ENCODE measurements around the gene PPM1F. TPM values are rescaled to one million over a fixed set of nuclear protein-coding genes. Genes with fewer than 3 reads are reported as not detected.

PPM1F gene
- total RNA-seq, 1 donor from 2014 or later: 40.1 TPM

DNA sequence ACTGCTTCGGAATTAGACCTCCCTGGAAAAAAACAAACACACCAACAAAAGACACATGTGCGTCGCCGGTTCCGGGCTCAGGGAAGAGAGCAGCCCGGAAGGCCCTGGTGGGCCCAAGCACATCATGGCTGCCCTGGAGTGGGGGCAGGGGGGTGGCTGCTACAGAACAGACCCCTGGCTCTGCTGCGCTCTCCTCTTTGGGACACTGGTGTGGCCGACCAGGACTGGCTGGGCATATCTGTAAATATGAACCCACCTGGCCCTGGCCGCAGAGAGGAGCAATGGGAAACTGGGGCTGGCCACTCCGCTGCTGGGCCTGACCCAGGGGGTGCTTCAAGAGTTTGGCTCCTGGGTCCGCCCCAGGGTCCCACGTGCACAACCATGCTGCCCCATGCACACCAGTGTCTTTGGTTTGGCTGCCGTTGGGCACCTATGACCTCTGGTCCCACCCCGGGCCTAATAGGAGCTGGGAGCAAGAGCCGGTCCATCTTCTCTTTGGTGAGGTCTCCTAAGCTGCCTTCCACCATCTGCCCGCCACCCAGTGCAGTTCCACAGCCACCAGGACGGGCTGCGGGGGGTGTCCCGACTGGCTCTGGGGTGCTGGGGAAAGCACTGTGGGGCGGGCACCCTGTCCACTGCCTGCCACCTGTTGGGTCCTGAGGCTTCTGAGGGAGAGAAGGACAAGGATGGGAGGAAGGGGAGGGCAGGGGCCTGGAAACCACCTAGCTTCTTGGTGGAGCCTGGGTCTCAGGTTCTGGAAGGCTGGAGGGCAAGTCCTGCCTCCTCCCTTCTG, 30.1 kb downstream of the PPM1F start:
- TF ChIP-seq CTCF (IDR thresholded peaks at IDR 0.05; ENCODE audit: partially characterized antibody, unreplicated experiment): no peak
- peaks cover 12% of the 10 kb centered on the region for H3K4me1 Mint-ChIP-seq (ENCODE audit: low read depth, unreplicated experiment)
- no peak overlapping the region for H3K4me3 Mint-ChIP-seq (ENCODE audit: unreplicated experiment)
- no peaks in the 10 kb centered on the region for H3K36me3 Mint-ChIP-seq (ENCODE audit: unreplicated experiment)
- H3K27me3 Mint-ChIP-seq (ENCODE audit: unreplicated experiment): peaks cover 4% of the 10 kb centered on the region
- peaks cover 10% of the 10 kb centered on the region for H3K9me3 Mint-ChIP-seq (ENCODE audit: unreplicated experiment)
- DNase-seq: no peak
- H3K27ac Mint-ChIP-seq (ENCODE audit: unreplicated experiment): no peak overlapping the region

- no peak overlapping the region for H3K4me3 Mint-ChIP-seq (ENCODE audit: unreplicated experiment)
- no peak for TF ChIP-seq CTCF (IDR thresholded peaks at IDR 0.05; ENCODE audit: partially characterized antibody, unreplicated experiment)
- peaks cover 10% of the 10 kb centered on the region for H3K9me3 Mint-ChIP-seq (ENCODE audit: unreplicated experiment)
- peaks cover 2% of the 10 kb centered on the region for H3K27me3 Mint-ChIP-seq (ENCODE audit: unreplicated experiment)
- no peak for DNase-seq
- H3K36me3 Mint-ChIP-seq (ENCODE audit: unreplicated experiment): no peaks in the 10 kb centered on the region
- no peak overlapping the region for H3K27ac Mint-ChIP-seq (ENCODE audit: unreplicated experiment)
- peaks cover 12% of the 10 kb centered on the region for H3K4me1 Mint-ChIP-seq (ENCODE audit: low read depth, unreplicated experiment)
These were observed 30.9 kb downstream of the PPM1F start for GRCh38 chr22:21921729-21922128.

DNA sequence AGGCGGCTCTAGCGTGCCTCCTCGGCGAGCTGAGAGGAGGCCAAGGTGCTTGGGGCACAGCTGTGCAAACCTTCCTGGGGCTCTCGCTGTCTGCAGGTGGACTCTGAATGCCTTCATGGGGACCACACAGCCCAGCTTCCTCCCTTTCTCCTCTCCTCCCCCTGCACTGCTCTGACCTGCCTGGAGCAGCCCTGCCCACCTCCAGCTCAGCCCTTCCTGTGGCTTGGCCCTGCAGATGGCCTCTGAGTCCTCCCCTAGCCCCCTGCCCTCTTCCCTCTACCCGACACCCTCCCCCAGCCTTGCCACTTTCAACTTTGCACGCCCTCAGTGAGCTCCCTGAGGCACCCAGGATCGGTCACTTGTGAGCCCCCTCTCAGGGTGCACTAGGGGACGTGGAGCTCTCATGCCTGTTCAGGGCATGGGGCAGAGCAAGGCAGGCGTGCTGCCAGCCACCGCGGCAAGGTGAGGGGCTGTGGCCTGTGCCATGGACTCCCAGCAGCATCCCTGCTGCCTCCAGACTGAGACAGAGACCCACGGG, 31.4 kb downstream of the PPM1F start:
- H3K27me3 Mint-ChIP-seq (ENCODE audit: unreplicated experiment): peaks cover 2% of the 10 kb centered on the region
- H3K27ac Mint-ChIP-seq (ENCODE audit: unreplicated experiment): no peak overlapping the region
- H3K4me3 Mint-ChIP-seq (ENCODE audit: unreplicated experiment): no peak overlapping the region
- H3K9me3 Mint-ChIP-seq (ENCODE audit: unreplicated experiment): peaks cover 7% of the 10 kb centered on the region
- DNase-seq: no peak
- H3K36me3 Mint-ChIP-seq (ENCODE audit: unreplicated experiment): no peaks in the 10 kb centered on the region
- peaks cover 13% of the 10 kb centered on the region for H3K4me1 Mint-ChIP-seq (ENCODE audit: low read depth, unreplicated experiment)
- no peak for TF ChIP-seq CTCF (IDR thresholded peaks at IDR 0.05; ENCODE audit: partially characterized antibody, unreplicated experiment)

DNA sequence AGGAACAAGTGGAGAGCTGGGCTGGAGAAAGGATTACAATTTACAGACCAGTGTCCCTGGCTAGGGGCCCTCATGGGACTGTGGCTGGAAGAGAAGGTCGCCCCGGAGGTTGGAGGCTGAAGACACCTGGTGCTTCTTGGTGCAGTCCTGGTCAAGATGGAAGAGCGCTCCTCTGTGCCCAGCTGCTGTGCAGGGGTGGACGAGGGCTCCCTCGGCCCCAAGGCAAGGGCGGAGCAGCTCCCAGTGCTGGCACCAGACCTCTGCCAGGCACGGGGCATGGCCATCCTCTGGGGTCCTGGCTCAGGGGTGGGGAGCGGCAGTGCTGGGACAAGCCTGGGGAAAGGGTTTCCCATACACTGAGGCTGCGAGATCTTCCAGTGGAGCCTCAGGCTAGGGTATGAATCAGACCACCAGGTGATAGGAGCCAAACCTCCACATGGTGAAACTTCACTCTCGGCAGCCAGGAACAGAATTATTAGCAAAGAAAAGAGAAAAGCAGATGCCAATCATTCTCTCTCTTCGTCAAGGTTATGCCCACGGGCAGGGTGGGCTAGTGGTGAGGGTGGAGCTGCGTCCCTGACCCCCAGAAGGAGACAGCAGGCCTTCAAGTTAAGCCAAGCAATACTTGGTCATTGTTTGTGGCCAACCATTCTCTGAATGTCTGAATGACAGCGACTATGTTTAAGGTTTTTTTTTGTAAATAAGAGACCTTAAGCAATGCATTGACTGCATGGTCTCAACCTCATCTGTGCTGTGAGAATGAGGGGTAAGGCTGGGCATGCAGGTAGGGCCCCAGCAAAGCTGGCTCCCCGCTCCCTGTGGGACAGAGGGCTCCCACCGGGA, 32.1 kb downstream of the PPM1F start:
- no peak overlapping the region for H3K27ac Mint-ChIP-seq (ENCODE audit: unreplicated experiment)
- H3K36me3 Mint-ChIP-seq (ENCODE audit: unreplicated experiment): no peaks in the 10 kb centered on the region
- DNase-seq: no peak
- H3K27me3 Mint-ChIP-seq (ENCODE audit: unreplicated experiment): peaks cover 2% of the 10 kb centered on the region
- H3K4me1 Mint-ChIP-seq (ENCODE audit: low read depth, unreplicated experiment): peaks cover 9% of the 10 kb centered on the region
- TF ChIP-seq CTCF (IDR thresholded peaks at IDR 0.05; ENCODE audit: partially characterized antibody, unreplicated experiment): no peak
- H3K9me3 Mint-ChIP-seq (ENCODE audit: unreplicated experiment): peaks cover 3% of the 10 kb centered on the region
- no peak overlapping the region for H3K4me3 Mint-ChIP-seq (ENCODE audit: unreplicated experiment)
